ENCODE measurements around the gene NUP210.

Gene NUP210

GRCh38 chr3:13332740-13333139 is 87.4 kb downstream of the NUP210 start:
- in situ Hi-C loops (cut with MboI; ENCODE audit: low sequenced_read_pairs), result no loop called here

GRCh38 chr3:13332158-13332557 is 88.0 kb downstream of the NUP210 start:
- in situ Hi-C loops (cut with MboI; ENCODE audit: low sequenced_read_pairs), result no loop called here

GRCh38 chr3:13329746-13330145 is 90.4 kb downstream of the NUP210 start:
- in situ Hi-C loops (cut with MboI; ENCODE audit: low sequenced_read_pairs), result no loop called here

GRCh38 chr3:13325892-13326443 is 94.2 kb downstream of the NUP210 start:
- in situ Hi-C loops (cut with MboI; ENCODE audit: low sequenced_read_pairs), result no loop called here

GRCh38 chr3:13324835-13325501 is 95.2 kb downstream of the NUP210 start:
- in situ Hi-C loops (cut with MboI; ENCODE audit: low sequenced_read_pairs), result no loop called here

- in situ Hi-C loops (cut with MboI; ENCODE audit: low sequenced_read_pairs), result no loop called here
Measured at GRCh38 chr3:13323822-13324221, 96.3 kb downstream of the NUP210 start.

- in situ Hi-C loops (cut with MboI; ENCODE audit: low sequenced_read_pairs), result no loop called here
Measured at GRCh38 chr3:13322324-13322723, 97.8 kb downstream of the NUP210 start.

GRCh38 chr3:13319564-13320220 is 100.4 kb downstream of the NUP210 start:
- in situ Hi-C loops (cut with MboI; ENCODE audit: low sequenced_read_pairs), result no loop called here

GRCh38 chr3:13318626-13319470 is 101.3 kb downstream of the NUP210 start:
- in situ Hi-C loops (cut with MboI; ENCODE audit: low sequenced_read_pairs), result no loop called here

GRCh38 chr3:13317596-13318320 is 102.4 kb downstream of the NUP210 start:
- in situ Hi-C loops (cut with MboI; ENCODE audit: low sequenced_read_pairs), result no loop called here

- in situ Hi-C loops (cut with MboI; ENCODE audit: low sequenced_read_pairs), result no loop called here
Measured at GRCh38 chr3:13316603-13317002, 103.5 kb downstream of the NUP210 start.

GRCh38 chr3:13314877-13315276 is 105.2 kb downstream of the NUP210 start:
- in situ Hi-C loops (cut with MboI; ENCODE audit: low sequenced_read_pairs), result no loop called here

- in situ Hi-C loops (cut with MboI; ENCODE audit: low sequenced_read_pairs), result no loop called here
Measured at GRCh38 chr3:13313813-13314212, 106.3 kb downstream of the NUP210 start.

- in situ Hi-C loops (cut with MboI; ENCODE audit: low sequenced_read_pairs), result no loop called here
Measured at GRCh38 chr3:13309004-13309403, 111.1 kb downstream of the NUP210 start.

GRCh38 chr3:13308380-13308801 is 111.7 kb downstream of the NUP210 start:
- in situ Hi-C loops (cut with MboI; ENCODE audit: low sequenced_read_pairs), result no loop called here

- in situ Hi-C loops (cut with MboI; ENCODE audit: low sequenced_read_pairs), result no loop called here
Measured at GRCh38 chr3:13307041-13307440, 113.1 kb downstream of the NUP210 start.

GRCh38 chr3:13305623-13306022 is 114.5 kb downstream of the NUP210 start:
- in situ Hi-C loops (cut with MboI; ENCODE audit: low sequenced_read_pairs), result no loop called here

GRCh38 chr3:13303410-13303809 is 116.7 kb downstream of the NUP210 start:
- in situ Hi-C loops (cut with MboI; ENCODE audit: low sequenced_read_pairs), result no loop called here

- in situ Hi-C loops (cut with MboI; ENCODE audit: low sequenced_read_pairs), result no loop called here
Measured at GRCh38 chr3:13301286-13301987, 118.7 kb downstream of the NUP210 start.

Data from HL-60/S4 (cell line).